ENCODE results near the gene DHCR7. TPM values are rescaled to one million over a fixed set of nuclear protein-coding genes. Genes with fewer than 3 reads are reported as not detected.

The DHCR7 gene
- total RNA-seq, 3 donors from 2014 or later (not counting 1 experiment from before 2014, with no cell fraction given): 12.5 to 18.1 (median 15.9) TPM

GRCh38 chr11:71385091-71385490 lies 63.1 kb downstream of the DHCR7 start:
- Histone ChIP-seq H3K36me3 (ENCODE audit: control insufficient read depth, insufficient read depth, low read length) (no peaks in the 10 kb centered on the region), H3K27ac (ENCODE audit: low read length) (no peak overlapping the region), H3K4me1 (ENCODE audit: control insufficient read depth, insufficient read depth, low read length) (peaks cover 5% of the 10 kb centered on the region), H3K27me3 (ENCODE audit: control insufficient read depth, insufficient read depth, low read length) (no peaks in the 10 kb centered on the region), H3K9me3 (ENCODE audit: control insufficient read depth, insufficient read depth, low read length) (no peaks in the 10 kb centered on the region), H3K4me3 (ENCODE audit: low read length) (no peak overlapping the region)
- intact Hi-C loops (cut with micrococcal nuclease): no loop called here
- peaks cover 0 to 7% of the 10 kb centered on the region in 2 donors for H3K27me3 Mint-ChIP-seq (ENCODE audit: low read depth in 2 of 2)
- ATAC-seq (no peak), DNase-seq (no peak)
- peaks cover 0 to 2% of the 10 kb centered on the region in 2 donors for H3K9me3 Mint-ChIP-seq
- TF ChIP-seq CTCF (IDR thresholded peaks at IDR 0.05): no peak
- peaks cover 9 to 19% of the 10 kb centered on the region in 2 donors for H3K4me1 Mint-ChIP-seq
- no peak overlapping the region for H3K4me3 Mint-ChIP-seq
- no peaks in the 10 kb centered on the region for H3K36me3 Mint-ChIP-seq
- no peak overlapping the region for H3K27ac Mint-ChIP-seq
- 100% methylated on average over 4 of the region's 6 CpGs for WGBS (ENCODE audit: insufficient coverage)

GRCh38 chr11:71384561-71384960 lies 63.6 kb downstream of the DHCR7 start:
- H3K4me1 Mint-ChIP-seq: peaks cover 9 to 19% of the 10 kb centered on the region in 2 donors

More at GRCh38 chr11:71384561-71384960, 63.6 kb downstream of the DHCR7 start:
- no peak for ATAC-seq
- Histone ChIP-seq H3K4me3 (ENCODE audit: low read length) (no peak overlapping the region), H3K36me3 (ENCODE audit: control insufficient read depth, insufficient read depth, low read length) (no peaks in the 10 kb centered on the region), H3K4me1 (ENCODE audit: control insufficient read depth, insufficient read depth, low read length) (peaks cover 5% of the 10 kb centered on the region), H3K9me3 (ENCODE audit: control insufficient read depth, insufficient read depth, low read length) (no peaks in the 10 kb centered on the region), H3K27me3 (ENCODE audit: control insufficient read depth, insufficient read depth, low read length) (no peaks in the 10 kb centered on the region), H3K27ac (ENCODE audit: low read length) (no peak overlapping the region)
- peaks cover 0 to 2% of the 10 kb centered on the region in 2 donors for H3K9me3 Mint-ChIP-seq
- no peak for TF ChIP-seq CTCF (IDR thresholded peaks at IDR 0.05)
- H3K27me3 Mint-ChIP-seq (ENCODE audit: low read depth in 2 of 2): peaks cover 0 to 7% of the 10 kb centered on the region in 2 donors
- intact Hi-C loops (cut with micrococcal nuclease): no loop called here
- H3K27ac Mint-ChIP-seq: no peak overlapping the region
- 87% methylated on average over 5 of the region's 8 CpGs for WGBS (ENCODE audit: insufficient coverage)
- no peak overlapping the region for H3K4me3 Mint-ChIP-seq
- DNase-seq: no peak
- no peaks in the 10 kb centered on the region for H3K36me3 Mint-ChIP-seq

Other genes with a start within 250 kb of the DHCR7 start
- 1 to 10 TPM in 1 of 3 donors, not detected in 2; 4.9 TPM for gene SHANK2, start 195.8 kb downstream of the DHCR7 start, total RNA-seq
- 100 to 1,000 TPM; 134 to 156 (median 150) TPM for gene NADSYN1, start 4.8 kb upstream of the DHCR7 start, total RNA-seq
- under 1 TPM in 2 of 3 donors, not detected in 1; 0.19 to 0.25 TPM for gene KRTAP5-7, start 78.9 kb upstream of the DHCR7 start, total RNA-seq
- not detected for gene KRTAP5-8, start 89.6 kb upstream of the DHCR7 start, total RNA-seq
- gene KRTAP5-9, start 100.0 kb upstream of the DHCR7 start, total RNA-seq: under 1 TPM in 1 of 3 donors, not detected in 2; 0.31 TPM
- gene KRTAP5-10, start 117.2 kb upstream of the DHCR7 start, total RNA-seq: not detected
- gene KRTAP5-11, start 134.5 kb upstream of the DHCR7 start, total RNA-seq: not detected